ENCODE measurements around the gene HPGDS. TPM values are rescaled to one million over a fixed set of nuclear protein-coding genes. Genes with fewer than 3 reads are reported as not detected.

Gene HPGDS
- polyA plus RNA-seq, 1 of the 3 experiments (the other 2 are of a cell fraction), result not detected

DNA sequence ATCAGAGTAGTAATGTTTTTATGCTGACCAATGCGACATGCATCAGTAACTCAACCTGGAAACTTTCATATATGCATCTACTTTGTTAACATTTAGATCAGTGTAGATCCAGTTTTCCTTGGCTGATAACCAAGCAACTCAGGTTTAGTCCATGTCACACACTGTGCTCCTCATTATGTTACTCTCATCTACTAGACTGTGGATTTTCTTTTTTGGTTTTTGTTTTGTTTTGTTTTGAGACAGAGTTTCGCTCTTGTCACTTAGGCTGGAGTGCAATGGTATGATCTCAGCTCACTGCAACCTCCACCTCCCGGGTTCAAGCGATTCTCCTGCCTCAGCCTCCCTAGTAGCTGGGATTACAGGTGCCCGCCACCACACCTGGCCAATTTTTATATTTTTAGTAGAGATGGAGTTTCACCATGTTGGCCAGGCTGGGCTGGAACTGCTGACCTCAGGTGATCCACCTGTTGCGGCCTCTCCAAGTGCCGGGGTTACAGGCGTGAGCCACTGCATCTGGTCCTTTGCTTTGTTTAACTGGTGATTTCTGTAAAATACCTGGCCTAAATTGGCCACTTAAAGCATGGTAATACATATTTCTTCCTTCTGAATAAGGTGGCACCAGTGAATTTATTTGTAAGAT, 86.4 kb downstream of the HPGDS start:
- DNase-seq, result no peak
- peaks cover 2% of the 10 kb centered on the region for H3F3A ChIP-seq (replicated peaks; ENCODE audit: insufficient read depth)
- H3K9me3 ChIP-seq, result no peaks in the 10 kb centered on the region
- CTCF ChIA-PET, result interaction anchor here (0.6 to 1.4 kb wide), 4 partner anchors 8 to 87 kb away, joined by 3 read pairs; no protein-coding TSS in a partner anchor
- H3K4me1 ChIP-seq (ENCODE audit: control insufficient read depth in 1 of 2, insufficient read depth in 2 of 2, low read depth in 1 of 2, low read length in 1 of 2), result no peaks in the 10 kb centered on the region; a peak in 1 of 4 replicates
- no peaks in the 10 kb centered on the region for H4K20me1 ChIP-seq (ENCODE audit: insufficient read depth)
- 97% methylated on average over 8 of the region's 8 CpGs for WGBS (ENCODE audit: low lambda C conversion rate)
- no peak overlapping the region for H3K4me3 ChIP-seq (ENCODE audit: low read depth in 2 of 2, low read length in 1 of 2)
- H3K27ac ChIP-seq (ENCODE audit: low read depth in 2 of 2, low read length in 1 of 2), result no peak overlapping the region
- no peak overlapping the region for H3K4me2 ChIP-seq
- H3K79me2 ChIP-seq (ENCODE audit: insufficient read depth), result no peaks in the 10 kb centered on the region
- H3K9me2 ChIP-seq, result no peaks in the 10 kb centered on the region
- no peak overlapping the region for H3K9ac ChIP-seq
- TF ChIP-seq TAF1 (IDR thresholded peaks at IDR 0.05; ENCODE audit: borderline replicate concordance, low read depth, low read length) (no peak), NRF1 (IDR thresholded peaks at IDR 0.05; ENCODE audit: low read depth, low read length) (no peak), RXRA (IDR thresholded peaks at IDR 0.05; ENCODE audit: borderline replicate concordance, low read depth) (no peak), POLR2AphosphoS5 (IDR thresholded peaks at IDR 0.05; ENCODE audit: low read depth, low read length) (no peak), SIN3A (IDR thresholded peaks at IDR 0.05; ENCODE audit: borderline replicate concordance, low read depth, low read length) (no peak), RAD21 (IDR thresholded peaks at IDR 0.05; ENCODE audit: low read length) (no peak), FOXM1 (IDR thresholded peaks at IDR 0.05; ENCODE audit: low read depth) (no peak), FOXJ3 (CRISPR knock-in tag; IDR thresholded peaks at IDR 0.05) (no peak), EP300 (IDR thresholded peaks at IDR 0.05; ENCODE audit: borderline replicate concordance in 1 of 2, low read depth in 1 of 2, low read length in 1 of 2) (no peak), GATA2 (CRISPR knock-in tag; IDR thresholded peaks at IDR 0.05) (no peak), MXI1 (IDR thresholded peaks at IDR 0.05; ENCODE audit: low read depth, low read length) (no peak), GABPA (IDR thresholded peaks at IDR 0.05; ENCODE audit: low read depth) (no peak)
- TF ChIP-seq, protein P1, sequence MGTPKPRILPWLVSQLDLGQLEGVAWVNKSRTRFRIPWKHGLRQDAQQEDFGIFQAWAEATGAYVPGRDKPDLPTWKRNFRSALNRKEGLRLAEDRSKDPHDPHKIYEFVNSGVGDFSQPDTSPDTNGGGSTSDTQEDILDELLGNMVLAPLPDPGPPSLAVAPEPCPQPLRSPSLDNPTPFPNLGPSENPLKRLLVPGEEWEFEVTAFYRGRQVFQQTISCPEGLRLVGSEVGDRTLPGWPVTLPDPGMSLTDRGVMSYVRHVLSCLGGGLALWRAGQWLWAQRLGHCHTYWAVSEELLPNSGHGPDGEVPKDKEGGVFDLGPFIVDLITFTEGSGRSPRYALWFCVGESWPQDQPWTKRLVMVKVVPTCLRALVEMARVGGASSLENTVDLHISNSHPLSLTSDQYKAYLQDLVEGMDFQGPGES (IDR thresholded peaks at IDR 0.05; ENCODE audit: low read depth, low read length), result no peak
- TF ChIP-seq, protein P2, sequence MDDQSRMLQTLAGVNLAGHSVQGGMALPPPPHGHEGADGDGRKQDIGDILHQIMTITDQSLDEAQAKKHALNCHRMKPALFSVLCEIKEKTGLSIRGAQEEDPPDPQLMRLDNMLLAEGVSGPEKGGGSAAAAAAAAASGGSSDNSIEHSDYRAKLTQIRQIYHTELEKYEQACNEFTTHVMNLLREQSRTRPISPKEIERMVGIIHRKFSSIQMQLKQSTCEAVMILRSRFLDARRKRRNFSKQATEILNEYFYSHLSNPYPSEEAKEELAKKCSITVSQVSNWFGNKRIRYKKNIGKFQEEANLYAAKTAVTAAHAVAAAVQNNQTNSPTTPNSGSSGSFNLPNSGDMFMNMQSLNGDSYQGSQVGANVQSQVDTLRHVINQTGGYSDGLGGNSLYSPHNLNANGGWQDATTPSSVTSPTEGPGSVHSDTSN (IDR thresholded peaks at IDR 0.05), result no peak
- TF ChIP-seq, protein P3, sequence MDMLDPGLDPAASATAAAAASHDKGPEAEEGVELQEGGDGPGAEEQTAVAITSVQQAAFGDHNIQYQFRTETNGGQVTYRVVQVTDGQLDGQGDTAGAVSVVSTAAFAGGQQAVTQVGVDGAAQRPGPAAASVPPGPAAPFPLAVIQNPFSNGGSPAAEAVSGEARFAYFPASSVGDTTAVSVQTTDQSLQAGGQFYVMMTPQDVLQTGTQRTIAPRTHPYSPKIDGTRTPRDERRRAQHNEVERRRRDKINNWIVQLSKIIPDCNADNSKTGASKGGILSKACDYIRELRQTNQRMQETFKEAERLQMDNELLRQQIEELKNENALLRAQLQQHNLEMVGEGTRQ (IDR thresholded peaks at IDR 0.05; ENCODE audit: borderline replicate concordance, low read depth, low read length), result no peak
- H3K27me3 ChIP-seq (ENCODE audit: insufficient read depth), result no peaks in the 10 kb centered on the region
- no peak overlapping the region for H2AFZ ChIP-seq (ENCODE audit: low read depth)
- peaks cover 53 to 66% of the 10 kb centered on the region in 2 experiments for H3K36me3 ChIP-seq (replicated peaks in 1 of 2; ENCODE audit: control insufficient read depth in 1 of 2, insufficient read depth in 2 of 2, low read length in 1 of 2)
- POLR2A ChIA-PET, result no interaction called here

All from SK-N-SH (cell line).